H9 (cell line): Measurements from ENCODE around the gene CRTAP. TPM values are rescaled to one million over a fixed set of nuclear protein-coding genes. Genes with fewer than 3 reads are reported as not detected.
"Not testable (repeated sequence)": the region's sequence is repeated elsewhere in the genome, so short reads cannot be mapped to it uniquely, and the experiment has no call there.

Experiments
- DNase-seq: peaks from one replicate; pipeline ENCODE4 v3.0.0-alpha.2; 2017
- H2AFZ ChIP-seq: one replicate; pipeline ENCODE4 v1.6.1; 2013; ENCODE audit warnings: mild to moderate bottlenecking, low read length, control low read depth, moderate library complexity
- H2AK5ac ChIP-seq: 2 replicates; pipeline ENCODE4 v1.6.1; 2013; ENCODE audit warnings: low read length, control low read depth, mixed read lengths; ENCODE audit not compliant: insufficient read length
- H2BK120ac ChIP-seq: one replicate; pipeline ENCODE4 v1.6.1; 2013; ENCODE audit warnings: low read depth, mild to moderate bottlenecking, low read length, control low read depth, inconsistent platforms; ENCODE audit not compliant: poor library complexity, severe bottlenecking
- H2BK12ac ChIP-seq: 2 replicates; pipeline ENCODE4 v1.6.1; 2013; ENCODE audit warnings: low read length, control low read depth, mixed read lengths, low read depth; ENCODE audit not compliant: insufficient read length
- H2BK15ac ChIP-seq: 2 replicates; pipeline ENCODE4 v1.6.1; 2013; ENCODE audit warnings: low read depth, low read length, control low read depth
- H2BK20ac ChIP-seq: one replicate; pipeline ENCODE4 v1.6.1; 2013; ENCODE audit warnings: low read depth, mild to moderate bottlenecking, low read length, control low read depth, inconsistent platforms; ENCODE audit not compliant: poor library complexity, severe bottlenecking
- H2BK5ac ChIP-seq: 2 replicates; pipeline ENCODE4 v1.6.1; 2013; ENCODE audit warnings: low read length, control low read depth, mixed read lengths; ENCODE audit not compliant: insufficient read length
- H3K14ac ChIP-seq: 2 replicates; pipeline ENCODE4 v1.6.1; 2013; ENCODE audit warnings: low read length, control low read depth; ENCODE audit not compliant: insufficient read depth
- H3K18ac ChIP-seq: 2 replicates; pipeline ENCODE4 v1.6.1; 2013; ENCODE audit warnings: low read depth, mild to moderate bottlenecking, mixed read lengths, low read length, control low read depth; ENCODE audit not compliant: insufficient read length
- H3K23ac ChIP-seq: 2 replicates; pipeline ENCODE4 v1.6.1; 2013; ENCODE audit warnings: low read length, control low read depth, mixed read lengths, low read depth; ENCODE audit not compliant: insufficient read length
- H3K23me2 ChIP-seq: 2 replicates; pipeline ENCODE4 v1.6.1; 2013; ENCODE audit warnings: low read depth, mild to moderate bottlenecking, mixed read lengths, low read length, control low read depth; ENCODE audit not compliant: insufficient read length, poor library complexity, severe bottlenecking
- H3K27ac ChIP-seq: 2 replicates; pipeline ENCODE4 v1.5.1; 2013; ENCODE audit warnings: low read length, control low read depth, mixed read lengths, low read depth; ENCODE audit not compliant: insufficient read length
- H3K27me3 ChIP-seq: 2 replicates; pipeline ENCODE4 v1.6.1; 2013; ENCODE audit warnings: low read length, control low read depth, inconsistent platforms; ENCODE audit not compliant: insufficient read depth
- H3K4ac ChIP-seq: 2 replicates; pipeline ENCODE4 v1.6.1; 2013; ENCODE audit warnings: low read depth, mild to moderate bottlenecking, control low read depth, inconsistent platforms, low read length, moderate library complexity
- H3K4me1 ChIP-seq: 2 replicates; pipeline ENCODE4 v1.6.1; 2013; ENCODE audit warnings: low read length, control low read depth, inconsistent platforms; ENCODE audit not compliant: insufficient read depth
- H3K4me2 ChIP-seq: 2 replicates; pipeline ENCODE4 v1.6.1; 2013; ENCODE audit warnings: low read length, control low read depth, mixed read lengths; ENCODE audit not compliant: insufficient read length, insufficient read depth
- H3K56ac ChIP-seq: 2 replicates; pipeline ENCODE4 v1.6.1; 2013; ENCODE audit warnings: low read depth, mild to moderate bottlenecking, mixed read lengths, low read length, control low read depth; ENCODE audit not compliant: insufficient read length
- H3K79me1 ChIP-seq: 2 replicates; pipeline ENCODE4 v1.6.1; 2013; ENCODE audit warnings: low read depth, mild to moderate bottlenecking, moderate library complexity, low read length, control low read depth, inconsistent platforms; ENCODE audit not compliant: insufficient read depth, poor library complexity, severe bottlenecking
- H3K79me2 ChIP-seq: 2 replicates; pipeline ENCODE4 v1.6.1; 2013; ENCODE audit warnings: low read length, control low read depth, inconsistent platforms; ENCODE audit not compliant: insufficient read depth
- H3K9ac ChIP-seq: 2 replicates; pipeline ENCODE4 v1.6.1; 2013; ENCODE audit warnings: low read length, control low read depth, mixed read lengths; ENCODE audit not compliant: insufficient read length; ENCODE audit errors: extremely low read depth
- H3K9me3 ChIP-seq: one replicate; pipeline ENCODE4 v1.6.1; 2013; ENCODE audit warnings: low read depth, low read length, inconsistent platforms; ENCODE audit not compliant: control insufficient read depth
- H3T11ph ChIP-seq: one replicate; pipeline ENCODE4 v1.6.1; 2013; ENCODE audit warnings: mild to moderate bottlenecking, low read length, control low read depth, inconsistent platforms
- H4K20me1 ChIP-seq: one replicate; pipeline ENCODE4 v1.6.1; 2013; ENCODE audit not compliant: control insufficient read depth, insufficient read length, insufficient read depth
- H4K5ac ChIP-seq: 2 replicates; pipeline ENCODE4 v1.6.1; 2013; ENCODE audit warnings: low read depth, mild to moderate bottlenecking, mixed read lengths, low read length, control low read depth; ENCODE audit not compliant: insufficient read length
- H4K8ac ChIP-seq: replicated peaks from 2 replicates; pipeline ENCODE4 v1.6.1; 2013; ENCODE audit warnings: low read length, control low read depth, mixed read lengths, low read depth; ENCODE audit not compliant: insufficient read length
- H4K91ac ChIP-seq: 2 replicates; pipeline ENCODE4 v1.6.1; 2013; ENCODE audit warnings: low read depth, mild to moderate bottlenecking, moderate library complexity, mixed read lengths, low read length, control low read depth; ENCODE audit not compliant: insufficient read length
- H3K27ac Mint-ChIP-seq, 3 experiments: 2 replicates in 2 of 3; 3 replicates in 1 of 3; pipeline ENCODE4 v1.8.0; 2020 to 2021; ENCODE audit warnings: mixed read lengths in 3 of 3, mild to moderate bottlenecking in 1 of 3, moderate library complexity in 1 of 3
- H3K27me3 Mint-ChIP-seq: 2 replicates; pipeline ENCODE4 v1.8.0; 2021; ENCODE audit warnings: low read depth, mild to moderate bottlenecking, moderate library complexity, mixed read lengths
- H3K36me3 Mint-ChIP-seq, 3 experiments: 2 replicates in 2 of 3; 3 replicates in 1 of 3; pipeline ENCODE4 v1.8.0; 2020 to 2021; ENCODE audit warnings: low read depth in 3 of 3, mixed read lengths in 3 of 3; ENCODE audit not compliant: insufficient read depth in 1 of 3
- H3K4me1 Mint-ChIP-seq, 2 experiments: 2 replicates each; pipeline ENCODE4 v1.8.0; 2020; ENCODE audit warnings: mixed read lengths in 2 of 2
- H3K4me3 Mint-ChIP-seq, 2 experiments: 2 replicates in 1 of 2; 3 replicates in 1 of 2; pipeline ENCODE4 v1.8.0; 2020 to 2021; ENCODE audit warnings: mild to moderate bottlenecking in 2 of 2, mixed read lengths in 2 of 2, moderate library complexity in 1 of 2
- H3K9me3 Mint-ChIP-seq, 2 experiments: 2 replicates in 1 of 2; 3 replicates in 1 of 2; pipeline ENCODE4 v1.8.0; 2020; ENCODE audit warnings: mild to moderate bottlenecking in 2 of 2, mixed read lengths in 2 of 2, moderate library complexity in 1 of 2
- CTCF ChIP-seq: fragments of 200-600 bp; sonication (generic); conservative IDR thresholded peaks from 3 replicates; pipeline ENCODE4 v1.8.0; 2021; ENCODE audit warnings: antibody characterized with exemption, mild to moderate bottlenecking
- WGBS: extraction: QIAGEN DNeasy Blood & Tissue Kit; methylation state at CpG from one replicate; pipeline ENCODE4 v1.1.7; 2013; ENCODE audit warnings: missing lambda C conversion rate, low lambda C conversion rate, mixed read lengths; ENCODE audit not compliant: insufficient read length; ENCODE audit errors: extremely low coverage; 5-methylcytosine and 5-hydroxymethylcytosine counted together
- total RNA-seq: library from RNA; stranded (reverse); gene quantifications from 2 replicates; pipeline ENCODE4 v1.2.1, GENCODE V29; 2021

CRTAP gene
- total RNA-seq, 1 experiment from 2014 or later = 159 TPM

- H3K4me1 Mint-ChIP-seq = peaks cover 5% of the 10 kb centered on the region in 2 experiments; a peak in 2 of 4 replicates
- no peak overlapping the region for H3K23ac ChIP-seq
These were observed 46.3 kb upstream of the CRTAP start for GRCh38 chr3:33067484-33067883.

GRCh38 chr3:33069862-33070261 lies 44.0 kb upstream of the CRTAP start:
- not testable (repeated sequence) for H2BK20ac ChIP-seq, H3K18ac ChIP-seq, H2BK12ac ChIP-seq, H4K91ac ChIP-seq, H3K27me3 Mint-ChIP-seq, H3K27ac Mint-ChIP-seq, H3K27ac ChIP-seq, H3T11ph ChIP-seq, H3K27me3 ChIP-seq, H3K4me1 ChIP-seq, H3K4ac ChIP-seq, DNase-seq, H2BK120ac ChIP-seq, H2BK15ac ChIP-seq, H3K79me1 ChIP-seq, H3K36me3 Mint-ChIP-seq, H4K8ac ChIP-seq, H3K23ac ChIP-seq, H4K20me1 ChIP-seq, H4K5ac ChIP-seq, H3K23me2 ChIP-seq, H2AK5ac ChIP-seq, H3K4me2 ChIP-seq, H2BK5ac ChIP-seq, H3K4me3 Mint-ChIP-seq, H3K4me1 Mint-ChIP-seq, H3K9me3 Mint-ChIP-seq, H3K9ac ChIP-seq, H3K9me3 ChIP-seq, H3K79me2 ChIP-seq, H3K14ac ChIP-seq, H2AFZ ChIP-seq, H3K56ac ChIP-seq
- WGBS = no CpG with 5 or more reads among the region's 3 CpGs

More at GRCh38 chr3:33067484-33067883, 46.3 kb upstream of the CRTAP start:
- H3K79me1 ChIP-seq = peaks cover 4% of the 10 kb centered on the region
- TF ChIP-seq CTCF = no peak
- H4K8ac ChIP-seq = no peak overlapping the region
- H3K4ac ChIP-seq = no peak overlapping the region
- no peak overlapping the region for H3K9ac ChIP-seq
- H3K27ac ChIP-seq = no peak overlapping the region
- no peak overlapping the region for H4K91ac ChIP-seq
- DNase-seq = no peak
- no peak overlapping the region for H2BK15ac ChIP-seq
- H2BK5ac ChIP-seq = no peak overlapping the region
- Mint-ChIP-seq H3K9me3 (no peaks in the 10 kb centered on the region), H3K36me3 (peaks cover 7 to 19% (median 16%) of the 10 kb centered on the region in 3 experiments; a peak in 6 of 7 replicates), H3K4me3 (no peak overlapping the region), H3K27me3 (no peaks in the 10 kb centered on the region), H3K27ac (no peak overlapping the region)
- H3K9me3 ChIP-seq = no peaks in the 10 kb centered on the region
- H2BK120ac ChIP-seq = no peak overlapping the region
- no peak overlapping the region for H2BK12ac ChIP-seq
- no peaks in the 10 kb centered on the region for H3K23me2 ChIP-seq
- no peak overlapping the region for H4K5ac ChIP-seq
- H3K4me2 ChIP-seq = no peak overlapping the region
- H3K18ac ChIP-seq = no peak overlapping the region
- no CpG with 5 or more reads among the region's 3 CpGs for WGBS
- no peak overlapping the region for H2AK5ac ChIP-seq
- no peaks in the 10 kb centered on the region for H3K79me2 ChIP-seq
- H2AFZ ChIP-seq = no peak overlapping the region
- H3K56ac ChIP-seq = no peak overlapping the region
- no peaks in the 10 kb centered on the region for H3K27me3 ChIP-seq
- H2BK20ac ChIP-seq = no peak overlapping the region
- peaks cover 3% of the 10 kb centered on the region; the same call in 1 of the 2 replicates for H3K4me1 ChIP-seq
- H3T11ph ChIP-seq = no peak overlapping the region
- H4K20me1 ChIP-seq = no peaks in the 10 kb centered on the region
- H3K14ac ChIP-seq = no peak overlapping the region
